ENCODE results near the gene TMEM205. TPM values are rescaled to one million over a fixed set of nuclear protein-coding genes. Genes with fewer than 3 reads are reported as not detected.
A peak's percentile ranks its signal among the peaks of the same experiment; 100 is the strongest.

TMEM205 gene
- total RNA-seq, 6 donors from 2014 or later = 85.9 to 260 (median 132) TPM

DNA sequence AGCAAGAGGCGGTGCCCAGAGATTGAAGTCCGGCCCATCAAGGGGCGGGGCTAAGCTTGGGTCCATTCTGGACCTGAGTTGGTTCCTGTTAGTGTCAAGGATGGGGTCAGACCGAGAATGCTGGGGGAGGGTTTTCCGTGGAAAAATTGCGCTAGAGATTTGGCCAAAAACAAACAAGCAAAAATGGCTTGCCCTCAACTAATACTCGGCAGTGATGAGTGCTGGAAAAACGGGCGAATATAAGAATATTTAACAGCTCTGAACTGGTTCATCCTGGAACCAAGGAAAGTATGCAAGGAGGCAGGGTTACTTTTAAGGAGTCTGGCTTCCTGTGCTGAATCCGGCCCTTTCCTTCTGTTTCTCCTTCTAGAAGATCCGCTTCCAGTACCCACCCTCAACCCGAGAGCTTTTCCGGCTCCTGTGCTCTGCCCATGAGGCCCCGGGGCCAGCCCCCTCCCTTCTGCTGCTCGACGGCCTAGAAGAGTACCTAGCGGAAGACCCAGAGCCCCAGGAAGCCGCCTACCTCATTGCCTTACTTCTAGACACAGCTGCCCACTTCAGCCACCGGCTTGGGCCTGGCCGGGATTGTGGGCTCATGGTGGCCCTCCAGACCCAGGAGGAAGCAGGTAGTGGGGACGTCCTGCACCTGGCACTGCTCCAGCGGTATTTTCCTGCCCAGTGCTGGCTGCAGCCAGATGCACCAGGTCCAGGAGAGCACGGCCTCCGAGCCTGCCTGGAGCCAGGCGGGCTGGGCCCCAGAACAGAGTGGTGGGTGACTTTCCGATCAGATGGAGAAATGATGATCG is 29.3 kb upstream of the TMEM205 start:
- TF ChIP-seq EP300 (IDR thresholded peaks at IDR 0.05) = no peak
- peak in 3 of 4 donors; percentile 2 to 84 (median 66) for TF ChIP-seq POLR2A (IDR thresholded peaks at IDR 0.05)
- peak; percentile 10 to 56 for TF ChIP-seq POLR2AphosphoS5 (IDR thresholded peaks at IDR 0.05)
- TF ChIP-seq, protein P1, sequence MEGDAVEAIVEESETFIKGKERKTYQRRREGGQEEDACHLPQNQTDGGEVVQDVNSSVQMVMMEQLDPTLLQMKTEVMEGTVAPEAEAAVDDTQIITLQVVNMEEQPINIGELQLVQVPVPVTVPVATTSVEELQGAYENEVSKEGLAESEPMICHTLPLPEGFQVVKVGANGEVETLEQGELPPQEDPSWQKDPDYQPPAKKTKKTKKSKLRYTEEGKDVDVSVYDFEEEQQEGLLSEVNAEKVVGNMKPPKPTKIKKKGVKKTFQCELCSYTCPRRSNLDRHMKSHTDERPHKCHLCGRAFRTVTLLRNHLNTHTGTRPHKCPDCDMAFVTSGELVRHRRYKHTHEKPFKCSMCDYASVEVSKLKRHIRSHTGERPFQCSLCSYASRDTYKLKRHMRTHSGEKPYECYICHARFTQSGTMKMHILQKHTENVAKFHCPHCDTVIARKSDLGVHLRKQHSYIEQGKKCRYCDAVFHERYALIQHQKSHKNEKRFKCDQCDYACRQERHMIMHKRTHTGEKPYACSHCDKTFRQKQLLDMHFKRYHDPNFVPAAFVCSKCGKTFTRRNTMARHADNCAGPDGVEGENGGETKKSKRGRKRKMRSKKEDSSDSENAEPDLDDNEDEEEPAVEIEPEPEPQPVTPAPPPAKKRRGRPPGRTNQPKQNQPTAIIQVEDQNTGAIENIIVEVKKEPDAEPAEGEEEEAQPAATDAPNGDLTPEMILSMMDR (IDR thresholded peaks at IDR 0.05) = no peak

DNA sequence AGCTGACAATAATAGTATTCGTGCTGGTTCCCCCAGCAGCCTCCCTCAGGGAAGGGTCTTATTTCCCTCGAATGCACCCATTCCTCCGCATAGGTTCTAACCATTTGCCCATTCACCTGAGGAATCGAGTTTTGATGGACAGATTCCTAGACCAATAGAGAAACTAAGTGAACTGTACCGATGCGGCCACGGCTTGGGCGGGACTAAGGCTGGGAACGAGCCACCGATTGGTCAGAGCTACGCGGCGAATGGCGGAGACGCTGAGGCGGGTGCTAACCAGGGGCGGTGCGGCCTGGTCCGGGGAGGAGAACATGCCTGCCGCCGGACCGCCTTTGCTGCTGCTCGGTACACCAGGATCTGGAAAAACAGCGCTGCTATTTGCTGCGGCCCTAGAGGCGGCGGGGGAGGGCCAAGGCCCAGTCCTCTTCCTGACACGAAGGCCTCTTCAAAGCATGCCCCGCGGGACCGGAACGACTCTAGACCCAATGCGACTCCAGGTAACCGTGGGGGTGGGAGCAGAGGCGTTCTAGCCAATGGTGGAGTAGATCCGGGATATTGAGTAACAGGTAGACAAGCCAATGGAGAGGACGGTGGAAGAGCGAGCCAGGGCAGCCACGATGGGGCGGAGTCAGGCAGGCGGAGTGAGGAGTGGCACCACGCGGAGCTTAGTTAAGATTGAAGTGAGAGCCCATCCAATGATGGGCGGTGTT is 28.5 kb upstream of the TMEM205 start, which contains the start of gene SWSAP1:
Gene SWSAP1 (plus strand): TSS at position 234 of the 710 bp plus-strand sequence. CDS start 15 bp downstream, at position 249.
- peaks cover 0 to 6% (median 0%) of the 10 kb centered on the region in 4 donors for H3K36me3 ChIP-seq
- peak; percentile 97 to 100 for DNase-seq
- peaks cover 37 to 41% (median 38%) of the 10 kb centered on the region in 4 donors for H3K4me1 ChIP-seq
- peak; percentile 97 to 98 for ATAC-seq (ENCODE audit: low FRiP score in 2 of 2)
- peak within 1 kb of the TSS; percentile 40 to 67 (median 64) for H3K4me3 ChIP-seq
- 1% methylated on average over 40 to 44 of the region's 44 CpGs for WGBS, 2 donors
- H3K27me3 ChIP-seq = no peaks in the 10 kb centered on the region
- H3K27ac ChIP-seq = peak within 1 kb of the TSS; percentile 93 to 96 (median 95)
- H3K9me3 ChIP-seq = no peaks in the 10 kb centered on the region
- peak in 3 of 4 donors; percentile 12 to 80 (median 51) for TF ChIP-seq POLR2A (IDR thresholded peaks at IDR 0.05)
- TF ChIP-seq EP300 (IDR thresholded peaks at IDR 0.05) = no peak
- TF ChIP-seq, protein P1 (IDR thresholded peaks at IDR 0.05) = peak in 1 of 6 experiments; percentile 8
- TF ChIP-seq POLR2AphosphoS5 (IDR thresholded peaks at IDR 0.05) = peak; percentile 37 to 62

More for the DNA sequence above, 29.3 kb upstream of the TMEM205 start:
- Histone ChIP-seq H3K9me3 (no peaks in the 10 kb centered on the region), H3K27me3 (no peaks in the 10 kb centered on the region), H3K4me3 (peak overlapping the region; percentile 22 to 67 (median 64)), H3K4me1 (peaks cover 40 to 47% (median 43%) of the 10 kb centered on the region in 4 donors), H3K27ac (peak overlapping the region; percentile 93 to 96 (median 95)), H3K36me3 (peaks cover 0 to 6% (median 0%) of the 10 kb centered on the region in 4 donors)
- peak in 1 of 2 donors; percentile 41 for ATAC-seq (ENCODE audit: low FRiP score in 2 of 2)
- peak; percentile 83 to 85 for DNase-seq
- WGBS, 2 donors = 1 to 9% methylated on average over 18 to 25 of the region's 27 CpGs

DNA sequence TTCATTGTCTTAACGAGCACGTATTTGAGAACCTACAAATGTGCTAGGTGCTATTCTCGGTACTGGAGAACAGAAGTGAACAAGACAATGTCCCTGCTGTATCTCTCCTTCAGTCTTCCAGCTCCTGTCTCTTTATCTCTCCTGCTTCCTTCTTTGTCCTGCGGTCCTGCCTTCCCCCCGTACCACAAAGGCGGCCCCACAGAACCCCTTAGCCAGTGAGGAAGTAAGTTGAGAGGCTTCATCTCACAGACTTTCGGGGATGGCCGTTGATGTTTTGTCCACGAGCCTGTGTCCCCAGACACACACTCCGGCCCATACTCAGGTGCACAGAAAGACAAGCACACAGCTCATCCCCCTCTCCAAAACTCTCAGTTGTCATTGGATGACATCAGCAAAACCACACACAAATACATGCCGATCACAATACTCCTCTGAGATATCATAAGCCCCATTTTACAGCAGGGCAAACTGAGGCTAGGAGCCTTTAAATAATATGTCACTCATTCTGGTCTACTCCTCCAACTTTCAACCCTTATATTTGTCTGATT is 27.9 kb upstream of the TMEM205 start:
- 27 to 28% methylated on average over 11 of the region's 11 CpGs for WGBS, 2 donors
- H3K4me1 ChIP-seq = peaks cover 37 to 41% (median 38%) of the 10 kb centered on the region in 4 donors
- no peak for TF ChIP-seq POLR2AphosphoS5 (IDR thresholded peaks at IDR 0.05)
- TF ChIP-seq, protein P1 (IDR thresholded peaks at IDR 0.05) = no peak
- no peak for TF ChIP-seq EP300 (IDR thresholded peaks at IDR 0.05)
- peak overlapping the region; percentile 1 to 67 (median 64) for H3K4me3 ChIP-seq
- ATAC-seq (ENCODE audit: low FRiP score in 2 of 2) (no peak), DNase-seq (no peak)
- no peaks in the 10 kb centered on the region for H3K27me3 ChIP-seq
- H3K27ac ChIP-seq = peak overlapping the region; percentile 93 to 96 (median 95)
- H3K9me3 ChIP-seq = no peaks in the 10 kb centered on the region
- H3K36me3 ChIP-seq = peaks cover 0 to 6% (median 0%) of the 10 kb centered on the region in 4 donors

DNA sequence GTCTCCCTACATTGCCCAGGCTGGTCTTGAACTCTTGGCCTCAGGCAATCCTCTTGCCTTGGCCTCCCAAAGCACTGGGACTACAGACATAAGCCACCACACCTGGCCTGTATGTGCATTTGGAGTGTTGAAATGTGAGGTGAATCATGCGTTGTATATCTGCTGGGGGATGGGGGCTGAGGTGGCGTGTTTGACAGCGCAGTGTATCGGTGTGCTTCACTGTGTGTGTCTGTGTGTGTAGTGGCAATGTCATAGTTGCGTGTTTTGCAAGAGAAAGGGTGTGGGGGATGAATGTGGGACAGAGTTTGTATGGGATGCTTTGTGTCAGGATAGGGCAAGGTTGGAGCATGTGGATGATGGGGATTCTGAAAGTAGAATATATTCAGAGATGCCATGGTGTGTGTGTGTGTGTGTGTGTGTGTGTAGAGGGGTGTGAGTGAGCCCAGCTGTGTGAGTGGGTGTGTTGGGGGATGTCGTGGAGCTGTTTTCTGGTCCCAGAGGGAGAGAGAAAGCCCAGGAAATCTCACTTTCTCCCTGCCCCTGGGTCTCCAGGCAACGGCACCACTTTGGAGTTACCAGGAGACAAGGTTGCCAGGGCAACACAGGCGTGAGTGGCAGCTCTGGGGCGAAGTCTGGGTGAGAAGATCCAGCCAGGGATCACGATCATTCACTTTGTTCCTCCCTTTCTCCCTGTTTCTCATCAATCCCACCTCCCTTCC is 27.3 kb upstream of the TMEM205 start:
- TF ChIP-seq, protein P1 (IDR thresholded peaks at IDR 0.05) = no peak
- TF ChIP-seq POLR2AphosphoS5 (IDR thresholded peaks at IDR 0.05) = no peak
- TF ChIP-seq EP300 (IDR thresholded peaks at IDR 0.05) = no peak
- TF ChIP-seq POLR2A (IDR thresholded peaks at IDR 0.05) = no peak

More for the DNA sequence above, 27.3 kb upstream of the TMEM205 start:
- H3K27ac ChIP-seq = no peak overlapping the region
- no peaks in the 10 kb centered on the region for H3K9me3 ChIP-seq
- H3K4me1 ChIP-seq = peaks cover 35 to 37% (median 36%) of the 10 kb centered on the region in 4 donors
- peaks cover 0 to 6% (median 0%) of the 10 kb centered on the region in 4 donors for H3K36me3 ChIP-seq
- 52 to 59% methylated on average over 10 of the region's 10 CpGs for WGBS, 2 donors
- ATAC-seq (ENCODE audit: low FRiP score in 2 of 2) = no peak
- no peaks in the 10 kb centered on the region for H3K27me3 ChIP-seq
- peak in 1 of 2 donors; percentile 70 for DNase-seq
- H3K4me3 ChIP-seq = no peak overlapping the region
